GM18517 (cell line): ENCODE results near the gene MDGA2.

ENCODE experiments used
- ATAC-seq: cut with Tn5 transposase; IDR thresholded peaks from one replicate; pipeline ENCODE4 v1.9.1; 2021; ENCODE audit warnings: mild to moderate bottlenecking, moderate library complexity; ENCODE audit not compliant: unreplicated experiment

MDGA2 gene

DNA sequence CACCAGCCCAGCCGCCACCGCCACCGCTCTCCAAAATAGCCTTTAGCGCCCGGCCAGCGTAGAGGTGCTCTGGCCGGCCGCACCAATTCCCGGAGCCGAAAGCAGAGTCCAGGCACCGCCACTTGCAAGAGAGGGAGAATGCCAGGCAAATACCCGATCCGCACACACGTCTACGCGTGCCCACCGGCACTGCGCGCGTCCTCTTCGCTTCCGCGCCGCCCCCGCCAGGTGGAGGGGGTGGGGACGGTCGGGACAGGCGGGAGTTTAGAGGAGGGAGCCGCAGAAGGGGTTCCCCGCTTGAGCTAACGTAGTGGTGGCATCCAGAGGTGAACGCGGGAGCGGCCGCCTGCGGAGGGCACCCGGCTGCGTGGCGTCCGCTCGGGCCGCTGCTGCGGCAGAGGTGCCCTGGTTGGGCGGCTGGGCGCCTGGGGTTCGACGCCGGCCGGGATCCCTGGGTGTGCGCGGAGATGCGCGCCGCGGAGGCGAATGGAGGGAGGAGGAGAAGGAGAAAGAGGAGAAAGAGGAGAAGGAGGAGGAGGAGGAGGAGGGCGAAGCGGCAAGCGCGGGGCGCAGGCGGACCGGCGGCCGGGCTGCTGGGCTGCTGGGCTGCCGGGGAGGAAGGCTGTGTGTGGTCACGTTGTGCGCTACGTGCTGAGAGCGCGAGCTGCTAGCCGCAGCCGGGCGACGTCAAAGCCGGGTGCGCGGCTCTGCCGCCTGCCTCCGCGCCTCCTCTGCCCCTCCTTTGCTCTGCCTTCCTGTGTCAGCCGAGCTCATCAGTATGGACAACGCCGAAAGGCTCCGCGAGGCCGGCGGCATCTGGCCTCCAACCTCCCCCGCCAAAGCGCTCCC, at the start of gene MDGA2:
Gene MDGA2 (minus strand): TSS at position 140 of the 849 bp plus-strand sequence.
- no peak for ATAC-seq

DNA sequence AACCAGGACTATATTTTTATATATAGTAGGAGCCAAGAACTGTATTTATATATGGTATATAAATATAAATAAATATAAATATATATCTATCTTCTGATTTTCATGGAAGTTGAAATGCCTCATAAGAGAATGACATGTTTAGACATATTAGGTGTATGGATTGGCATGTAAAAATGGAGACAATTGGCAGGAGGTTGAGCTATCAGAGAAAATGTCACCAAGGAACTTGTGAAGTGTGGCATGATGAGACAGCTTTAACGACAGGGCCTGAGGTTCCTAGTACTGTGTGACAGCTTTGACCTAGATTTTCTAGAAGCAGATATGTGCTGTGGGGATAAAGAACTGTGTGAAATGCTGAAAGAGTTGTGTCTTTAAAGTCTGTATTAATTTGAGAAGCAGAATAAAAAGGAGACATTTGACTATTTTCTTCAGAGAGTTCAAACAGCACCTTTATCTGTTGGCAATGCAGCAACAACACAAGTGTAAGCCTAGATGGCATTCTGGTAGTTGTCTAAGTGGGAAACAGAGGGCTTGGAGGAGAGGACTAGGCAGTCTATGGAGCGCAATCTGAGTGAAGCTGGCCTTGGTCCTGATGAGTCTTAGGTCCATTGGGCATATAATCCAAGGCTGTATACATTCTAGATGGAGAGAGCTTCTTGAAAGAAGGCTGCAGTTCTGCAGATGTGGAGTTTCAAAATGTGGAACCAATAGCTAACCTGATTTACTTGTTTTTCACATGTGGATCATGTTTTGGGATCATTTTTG, 47.7 kb upstream of the MDGA2 start:
- ATAC-seq, result no peak

DNA sequence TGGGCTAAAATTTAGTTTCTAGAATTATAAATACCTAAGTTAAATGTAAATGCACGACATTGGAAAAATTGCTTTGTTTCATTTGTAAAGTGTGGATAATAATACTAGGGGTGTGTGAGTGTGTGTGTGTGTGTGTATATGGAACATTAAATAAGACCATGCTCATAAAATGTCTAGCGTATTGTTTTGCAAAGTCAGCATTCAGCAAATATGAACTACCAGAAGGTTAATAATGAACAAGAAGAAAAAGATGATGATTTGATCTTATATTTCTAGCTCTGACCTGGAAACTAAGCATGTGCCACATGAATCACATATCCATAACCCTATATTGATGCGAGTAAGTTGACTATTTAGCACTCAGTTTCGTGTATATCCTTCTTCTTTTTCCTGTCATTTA, 44.9 kb upstream of the MDGA2 start:
- no peak for ATAC-seq

DNA sequence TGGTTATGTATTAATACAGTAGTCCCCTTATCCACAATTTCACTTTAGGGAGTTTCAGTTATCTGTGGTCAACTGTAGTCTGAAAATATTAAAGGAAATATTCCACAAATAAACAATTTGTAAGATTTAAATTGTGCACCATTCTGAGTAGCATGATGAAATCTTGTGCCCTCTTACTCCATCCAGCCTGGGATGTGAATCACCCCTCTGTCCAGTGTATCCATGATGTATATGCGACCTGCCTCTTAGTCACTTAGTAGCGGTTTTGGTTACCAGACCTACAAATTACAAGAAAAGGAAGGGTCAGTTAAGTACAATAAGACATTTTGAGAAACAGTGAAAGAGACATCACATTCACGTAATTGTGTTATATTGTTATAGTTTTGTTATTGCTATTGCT, 39.9 kb upstream of the MDGA2 start:
- no peak for ATAC-seq

DNA sequence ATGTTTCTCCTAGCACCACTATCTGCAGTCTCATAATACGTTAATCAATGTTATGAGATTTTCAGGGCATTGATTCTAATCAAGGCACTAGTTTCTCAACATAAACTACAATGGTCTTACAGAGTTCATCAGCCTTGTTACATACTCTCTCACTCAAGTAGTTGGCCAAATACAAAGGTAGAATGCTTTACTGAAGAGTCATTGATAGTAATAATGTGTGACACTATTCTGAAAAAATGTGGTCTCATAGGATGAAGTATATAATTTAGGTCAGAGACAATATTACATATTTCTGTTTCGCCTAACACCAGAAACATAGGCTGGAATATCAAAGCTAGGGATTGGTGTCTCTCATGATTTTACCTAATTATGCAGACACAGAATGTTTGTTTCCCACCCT, 35.2 kb upstream of the MDGA2 start:
- no peak for ATAC-seq

DNA sequence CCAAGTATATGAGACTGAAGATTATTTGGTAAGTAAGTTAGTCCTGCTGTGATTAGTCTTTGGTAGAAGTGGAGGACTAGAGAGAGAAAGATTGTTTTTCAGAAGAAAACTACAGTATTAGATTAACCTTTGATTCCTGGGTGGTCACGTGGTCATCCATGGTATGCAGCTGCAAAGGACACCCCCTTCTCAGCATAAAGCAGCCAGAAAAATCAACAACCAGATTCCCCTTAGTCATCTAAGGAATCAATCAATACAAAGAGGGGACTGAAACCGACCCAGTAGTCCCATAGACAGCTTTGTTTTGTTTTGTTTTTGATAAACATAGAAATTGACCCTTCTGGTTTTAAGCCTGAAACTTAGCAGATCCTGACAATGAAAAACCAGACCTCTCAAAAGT, 30.3 kb upstream of the MDGA2 start:
- no peak for ATAC-seq

DNA sequence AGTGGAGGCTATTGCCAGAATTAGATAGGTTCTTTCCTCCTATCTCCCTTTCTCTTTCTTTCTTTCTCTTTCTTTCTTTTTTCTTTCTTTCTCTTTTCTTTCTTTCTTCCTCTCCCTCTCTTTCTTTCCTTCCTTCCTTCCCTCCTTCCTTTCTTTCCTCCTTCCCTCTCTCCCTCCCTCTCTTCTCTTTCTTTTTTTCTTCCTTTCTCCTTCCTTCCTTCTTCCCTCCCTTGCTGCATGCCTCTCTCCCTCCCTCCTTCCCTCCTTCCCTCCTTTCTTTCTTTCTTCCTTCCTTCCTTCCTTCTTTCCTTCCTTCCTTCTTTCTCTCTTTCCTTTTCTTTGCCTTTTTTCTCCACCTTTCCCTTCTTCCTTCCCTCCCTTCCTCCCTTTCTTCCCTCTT, 16.4 kb upstream of the MDGA2 start:
- ATAC-seq, result no peak

DNA sequence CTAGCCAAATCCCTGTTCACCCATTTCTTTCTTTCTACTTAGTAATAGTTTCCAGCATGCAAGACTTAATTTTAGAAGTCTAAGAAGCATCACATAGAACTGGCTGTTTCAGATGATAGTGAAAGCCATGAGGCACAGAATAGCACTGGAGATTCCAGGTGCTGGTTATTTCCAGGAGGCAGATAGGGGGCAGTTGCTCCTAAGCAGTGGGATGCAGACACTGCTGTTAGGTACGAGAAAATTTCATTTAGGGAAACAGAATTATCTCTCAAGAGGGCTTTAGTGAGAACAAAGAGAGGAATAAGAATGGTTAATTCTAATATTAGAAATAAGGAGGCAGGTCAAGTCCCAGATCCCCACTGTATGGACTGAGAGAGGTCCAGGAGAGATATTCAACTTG, 3.6 kb upstream of the MDGA2 start:
- ATAC-seq, result no peak

DNA sequence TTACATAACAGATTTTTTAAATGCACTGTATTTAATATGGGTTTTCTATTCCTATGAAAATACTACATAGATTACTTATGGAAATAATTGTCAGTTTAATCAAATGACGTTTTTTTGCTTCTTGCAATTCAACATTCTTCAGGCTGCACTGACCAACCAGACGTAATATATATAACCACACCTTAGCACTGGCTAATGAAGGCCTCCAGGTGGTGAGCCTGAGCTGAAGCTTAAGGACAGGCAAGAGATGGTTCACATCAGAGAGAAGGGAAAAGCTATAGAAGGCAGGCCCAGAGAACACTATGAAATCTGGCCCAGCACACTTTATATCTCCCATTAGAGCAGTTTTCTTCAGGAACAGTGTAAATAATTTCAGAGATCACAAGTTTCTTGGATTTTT, 2.8 kb upstream of the MDGA2 start:
- ATAC-seq, result no peak

DNA sequence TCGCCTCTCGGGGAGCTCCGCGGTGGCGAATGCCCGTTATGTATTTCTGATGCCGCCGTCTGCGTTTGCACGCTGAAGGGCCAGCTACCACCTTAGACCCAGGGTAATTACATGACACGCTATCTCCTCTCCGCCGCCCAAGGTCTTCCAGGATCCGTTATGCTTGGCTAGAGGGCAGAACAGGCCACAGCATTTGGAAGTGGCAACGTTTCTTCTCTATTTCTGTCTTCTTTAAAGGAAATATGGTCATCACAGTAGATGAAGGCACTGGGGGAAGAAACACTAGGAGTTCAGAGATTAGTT, 861 bp upstream of the MDGA2 start:
- ATAC-seq, result no peak

DNA sequence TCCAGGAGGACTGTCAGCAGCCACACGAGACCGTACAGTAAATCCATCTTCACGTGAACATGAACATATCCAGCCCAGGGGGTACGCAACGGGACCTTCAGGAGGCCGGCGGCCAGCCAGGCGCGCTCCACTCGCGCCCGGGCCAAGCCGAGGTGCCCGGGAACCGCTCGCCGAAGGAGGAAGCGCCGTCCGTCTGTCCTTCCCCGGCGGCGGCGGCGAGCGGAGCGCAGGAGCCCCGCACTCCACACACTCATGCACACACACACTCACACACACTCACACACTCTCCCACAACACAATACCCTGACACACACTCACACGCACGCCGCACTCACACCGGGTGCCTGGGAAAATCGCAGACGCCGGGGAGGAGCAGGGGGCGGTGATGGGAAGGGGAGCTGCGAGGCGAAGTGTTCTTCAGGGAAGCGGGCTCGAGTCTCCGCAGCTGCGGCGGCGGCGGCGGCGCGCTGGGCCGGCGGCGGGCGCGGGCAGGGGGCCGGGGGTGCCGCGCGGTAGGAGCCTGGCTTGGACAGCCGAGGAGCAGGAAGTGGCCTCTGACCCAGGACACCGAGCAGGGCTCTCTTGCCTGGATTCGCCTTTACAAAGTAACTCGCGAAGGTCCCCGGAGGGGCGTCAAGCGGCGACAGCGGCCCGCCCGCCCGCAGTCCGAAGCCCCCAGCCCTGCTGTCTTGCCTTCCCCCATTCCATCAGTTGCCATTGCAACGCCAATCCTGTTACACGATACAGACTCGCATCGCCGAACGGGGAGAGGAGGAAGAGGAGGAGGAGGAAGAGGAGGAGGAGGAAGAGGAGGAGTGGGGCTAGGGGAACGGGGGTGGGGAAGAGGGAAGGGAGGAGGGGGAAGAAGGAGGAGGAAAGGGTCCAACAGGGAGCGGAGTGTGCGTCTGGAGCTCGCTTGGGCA, 601 bp downstream of the MDGA2 start:
- no peak for ATAC-seq

DNA sequence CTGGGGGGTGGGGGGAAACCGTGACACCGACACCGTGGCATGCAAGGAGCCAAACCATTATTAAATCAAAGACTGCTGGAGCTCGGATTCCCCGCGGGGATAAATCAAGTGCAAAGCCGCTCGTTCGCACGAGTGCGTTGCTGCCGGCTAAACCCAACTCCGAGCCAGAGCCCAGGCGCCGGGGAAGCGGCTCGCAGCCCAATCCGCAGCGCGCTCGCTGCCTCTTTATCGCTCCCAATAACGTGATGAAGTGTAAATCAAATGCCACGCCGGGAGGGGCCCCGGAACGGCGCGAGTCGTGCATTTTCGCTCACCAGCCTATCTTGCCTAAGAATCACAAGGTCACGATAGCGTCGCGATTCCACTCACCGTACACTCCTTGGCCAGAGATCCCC, 1.3 kb downstream of the MDGA2 start:
- ATAC-seq, result no peak

DNA sequence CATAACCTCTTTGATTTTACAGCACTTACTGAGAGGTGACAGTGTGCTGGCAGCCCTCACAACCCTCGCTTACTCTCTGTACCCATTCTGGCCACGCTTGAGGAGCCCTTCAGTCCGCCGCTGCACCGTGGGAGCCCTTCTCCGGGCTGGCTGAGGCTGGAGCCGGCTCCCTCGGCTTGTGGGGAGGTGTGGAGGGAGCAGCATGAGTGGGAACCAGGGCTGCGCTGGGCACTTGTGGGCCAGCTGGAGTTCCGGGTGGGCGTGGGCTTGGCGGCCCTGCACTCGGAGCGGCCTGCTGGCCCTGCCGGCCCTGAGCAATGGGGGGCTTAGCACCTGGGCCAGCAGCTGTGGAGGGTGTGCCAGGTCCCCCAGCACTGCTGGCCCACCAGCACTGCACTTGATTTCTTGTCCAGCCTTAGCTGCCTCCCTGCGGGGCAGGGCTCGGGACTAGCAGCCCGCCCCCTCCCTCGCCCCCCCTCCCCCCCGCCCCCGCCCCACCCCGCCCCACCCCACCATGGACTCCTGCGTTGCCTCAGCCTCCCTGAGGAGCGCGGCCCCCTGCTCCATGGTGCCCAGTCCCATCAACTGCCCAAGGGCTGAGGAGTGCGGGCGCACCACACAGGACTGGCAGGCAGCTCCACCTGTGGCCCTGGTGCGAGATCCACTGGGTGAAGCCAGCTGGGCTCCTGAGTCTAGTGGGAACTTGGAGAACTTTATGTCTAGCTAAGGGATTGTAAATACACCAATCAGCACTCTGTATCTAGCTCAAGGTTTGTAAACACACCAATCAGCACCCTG, 9.9 kb downstream of the MDGA2 start:
- ATAC-seq, result no peak

DNA sequence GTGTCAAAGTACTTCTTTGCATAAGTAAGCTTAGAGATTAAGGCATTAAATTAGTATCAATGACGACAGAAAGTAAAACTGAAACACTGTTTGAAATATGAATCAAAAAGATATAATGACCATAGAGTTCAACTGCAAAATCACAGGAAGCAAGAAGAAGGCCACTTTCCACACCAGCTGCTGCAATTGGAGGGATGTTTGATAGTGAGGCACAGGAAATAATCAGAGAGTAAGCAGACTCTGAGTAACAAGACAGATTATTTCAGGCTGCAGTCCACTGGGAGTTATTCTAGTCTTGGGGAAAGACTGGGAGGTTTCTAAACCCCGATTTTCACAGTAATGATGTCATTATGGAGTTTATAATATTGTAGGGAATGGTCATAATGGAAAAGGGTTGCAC, 12.9 kb downstream of the MDGA2 start:
- ATAC-seq, result no peak

DNA sequence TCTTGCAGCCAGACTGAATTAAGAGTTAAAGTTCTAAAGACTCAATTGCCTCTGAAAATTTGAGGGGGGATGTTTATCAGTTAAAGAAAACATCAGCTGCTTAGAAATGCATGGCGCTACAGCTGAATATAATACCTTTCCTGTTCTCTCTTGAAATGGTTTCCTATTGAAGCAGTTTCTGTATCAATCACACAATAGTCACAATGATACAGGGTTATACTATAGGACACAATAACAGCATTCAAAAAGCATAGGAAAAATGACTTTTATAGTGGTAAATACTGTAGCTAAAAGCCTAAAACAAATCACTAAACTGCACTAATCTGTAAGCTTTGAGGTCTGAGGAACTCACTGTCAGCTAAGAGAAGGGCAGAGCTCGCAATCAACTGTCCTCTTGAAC, 15.2 kb downstream of the MDGA2 start:
- no peak for ATAC-seq

DNA sequence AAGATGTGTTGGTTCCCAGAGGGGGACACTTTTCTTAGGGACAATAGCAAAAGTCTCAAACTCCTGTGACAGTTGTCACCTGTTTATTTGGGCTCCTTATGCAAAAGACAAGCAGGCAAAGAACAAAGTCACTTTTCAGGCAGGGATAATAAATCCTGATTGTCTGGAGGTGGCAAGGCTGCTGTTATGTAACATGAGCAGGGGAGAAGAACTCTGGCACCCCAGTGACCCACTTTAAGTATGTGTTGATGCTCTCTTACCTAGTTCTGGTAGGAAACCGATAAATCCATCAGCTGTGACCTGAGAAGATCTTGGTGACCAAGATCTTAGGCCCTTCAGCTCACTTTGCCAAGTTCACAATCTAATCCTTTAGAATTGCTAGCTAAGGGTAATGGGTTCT, 17.4 kb downstream of the MDGA2 start:
- no peak for ATAC-seq

DNA sequence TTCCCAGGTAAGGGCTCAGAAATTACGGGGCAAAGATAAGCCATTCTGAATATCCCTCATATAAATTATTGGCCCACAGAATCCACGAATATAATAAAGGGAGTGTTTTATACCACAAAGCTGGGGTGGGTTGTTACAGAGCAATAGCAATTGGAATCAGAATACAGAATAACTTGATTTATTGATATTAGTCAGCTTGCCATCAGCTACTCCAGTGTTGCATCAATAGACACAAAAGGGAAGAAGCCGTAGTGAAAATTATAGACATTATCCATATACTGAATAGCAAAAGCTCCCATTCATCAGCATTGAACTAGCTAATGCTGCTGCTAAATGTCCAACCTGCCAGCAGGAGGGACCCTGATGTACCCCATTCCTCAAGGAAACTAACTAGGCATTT, 18.3 kb downstream of the MDGA2 start:
- ATAC-seq, result no peak

DNA sequence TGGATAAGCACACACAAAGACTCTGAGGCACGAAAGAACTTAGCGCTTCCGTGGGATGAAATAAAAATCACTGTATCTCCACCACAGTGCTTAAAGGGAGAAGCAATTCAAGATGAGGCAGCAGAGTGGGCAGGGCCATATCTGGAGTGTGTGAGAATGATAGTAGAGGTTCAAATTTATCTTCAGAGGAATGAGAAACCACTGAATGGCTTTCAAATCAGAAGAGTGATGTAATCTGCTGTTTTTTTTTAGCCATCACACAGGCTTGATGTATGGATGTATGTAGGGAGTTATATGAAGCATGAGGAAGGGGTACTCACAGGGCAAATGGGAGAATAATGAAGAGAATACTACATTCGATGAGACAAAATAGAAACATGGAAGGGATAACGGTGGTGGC, 24.1 kb downstream of the MDGA2 start:
- ATAC-seq, result no peak

DNA sequence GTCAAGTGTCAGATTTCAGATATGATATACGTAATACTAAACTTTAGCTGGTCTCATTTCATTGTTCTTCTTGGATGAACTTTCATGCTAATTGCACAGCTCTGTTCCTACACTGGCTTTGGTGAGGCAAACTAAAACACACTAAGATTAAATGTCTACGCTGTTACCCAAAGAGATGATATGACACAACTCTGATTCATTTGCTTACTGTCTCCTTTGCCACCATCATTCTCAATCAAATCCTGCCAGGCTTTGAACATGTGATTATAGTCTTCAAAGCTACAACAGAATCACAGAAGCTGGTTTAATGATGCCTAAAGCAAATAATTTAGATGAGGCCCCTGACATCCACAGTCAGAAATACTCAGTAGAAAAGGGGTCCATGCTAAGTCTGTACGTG, 37.7 kb downstream of the MDGA2 start:
- ATAC-seq, result no peak

DNA sequence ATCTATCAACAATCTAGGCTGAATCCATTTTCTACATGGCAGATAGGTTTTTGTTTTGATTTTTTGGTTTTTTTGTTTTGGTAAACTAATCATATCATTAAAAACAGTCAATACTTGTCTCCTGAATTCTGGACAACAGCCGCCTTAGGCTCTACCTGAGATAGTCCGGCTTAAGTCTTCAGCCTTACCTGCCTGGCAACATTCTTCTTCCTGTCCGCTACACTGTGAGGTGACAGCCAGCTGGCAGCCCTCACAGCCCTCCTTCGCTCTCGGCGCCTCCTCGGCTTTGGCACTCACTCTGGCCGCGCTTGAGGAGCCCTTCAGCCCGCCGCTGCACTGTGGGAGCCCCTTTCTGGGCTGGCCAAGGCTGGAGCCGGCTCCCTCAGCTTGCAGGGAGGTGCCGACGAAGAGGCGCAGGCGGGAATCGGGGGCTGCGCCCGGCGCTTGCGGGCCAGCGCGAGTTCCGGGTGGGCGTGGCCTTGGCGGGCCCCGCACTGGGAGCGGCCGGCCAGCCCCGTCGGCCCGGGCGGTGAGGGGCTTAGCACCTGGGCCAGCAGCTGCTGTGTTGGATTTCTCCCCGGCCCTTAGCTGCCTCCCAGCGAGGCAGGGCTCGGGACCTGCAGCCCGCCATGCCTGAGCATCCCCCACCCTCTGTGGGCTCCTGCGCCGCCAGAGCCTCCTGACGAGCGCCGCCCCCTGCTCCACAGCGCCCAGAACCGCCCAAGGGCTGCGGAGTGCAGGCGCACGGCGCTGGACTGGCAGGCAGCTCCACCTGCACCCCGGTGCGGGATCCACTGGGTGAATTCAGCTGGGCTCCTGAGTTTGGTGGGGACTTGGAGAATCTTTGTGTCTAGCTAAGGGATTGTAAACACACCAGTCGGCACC, 49.0 kb downstream of the MDGA2 start:
- ATAC-seq, result no peak
